Endothelial cell (in vitro differentiated cells): Measurements from ENCODE around the gene TOP3B. TPM values are rescaled to one million over a fixed set of nuclear protein-coding genes. Genes with fewer than 3 reads are reported as not detected.
A peak's percentile ranks its signal among the peaks of the same experiment; 100 is the strongest.

ENCODE experiments used
- DNase-seq: peaks from one replicate; pipeline ENCODE4 v3.0.0; 2021; ENCODE audit warnings: low spot score
- H3K27ac Mint-ChIP-seq: one replicate; pipeline ENCODE4 v1.8.0; 2021; ENCODE audit warnings: mixed read lengths, inconsistent platforms; ENCODE audit not compliant: unreplicated experiment
- H3K27me3 Mint-ChIP-seq: one replicate; pipeline ENCODE4 v1.8.0; 2021; ENCODE audit warnings: mild to moderate bottlenecking, moderate library complexity, mixed read lengths, inconsistent platforms; ENCODE audit not compliant: unreplicated experiment
- H3K36me3 Mint-ChIP-seq: one replicate; pipeline ENCODE4 v1.8.0; 2021; ENCODE audit warnings: mild to moderate bottlenecking, low read depth, mixed read lengths, inconsistent platforms; ENCODE audit not compliant: unreplicated experiment
- H3K4me1 Mint-ChIP-seq: one replicate; pipeline ENCODE4 v1.8.0; 2021; ENCODE audit warnings: mild to moderate bottlenecking, mixed read lengths, inconsistent platforms; ENCODE audit not compliant: unreplicated experiment
- H3K4me3 Mint-ChIP-seq: one replicate; pipeline ENCODE4 v1.8.0; 2021; ENCODE audit warnings: mild to moderate bottlenecking, mixed read lengths, inconsistent platforms; ENCODE audit not compliant: unreplicated experiment
- H3K9me3 Mint-ChIP-seq: one replicate; pipeline ENCODE4 v1.8.0; 2021; ENCODE audit warnings: mixed read lengths, inconsistent platforms; ENCODE audit not compliant: unreplicated experiment
- CTCF ChIP-seq: fragments of 200-600 bp; sonication (generic); IDR thresholded peaks from one replicate; pipeline ENCODE4 v1.5.0; 2021; ENCODE audit warnings: antibody characterized with exemption; ENCODE audit not compliant: unreplicated experiment
- total RNA-seq: library from RNA; stranded (reverse); fragmentation: NEBNext Ultra II Directional; extraction: Animal tissue kit (Norgen Biotek cat#: 25700); gene quantifications from one replicate; pipeline ENCODE4 v1.2.1, GENCODE V29; 2021; ENCODE audit not compliant: unreplicated experiment

TOP3B gene
- total RNA-seq, 1 donor from 2014 or later: 55.6 TPM

- H3K27ac Mint-ChIP-seq: no peak overlapping the region
- H3K4me1 Mint-ChIP-seq: no peaks in the 10 kb centered on the region
- no peak overlapping the region for H3K4me3 Mint-ChIP-seq
- no peak for DNase-seq
- TF ChIP-seq CTCF: no peak
- H3K36me3 Mint-ChIP-seq: peaks cover 25% of the 10 kb centered on the region
- H3K27me3 Mint-ChIP-seq: peaks cover 13% of the 10 kb centered on the region
- H3K9me3 Mint-ChIP-seq: no peaks in the 10 kb centered on the region
Observed at GRCh38 chr22:21961127-21961867, 21.3 kb downstream of the TOP3B start.

GRCh38 chr22:21960200-21961126 is 22.1 kb downstream of the TOP3B start:
- no peak for TF ChIP-seq CTCF
- no peak overlapping the region for H3K4me3 Mint-ChIP-seq
- peaks cover 14% of the 10 kb centered on the region for H3K27me3 Mint-ChIP-seq
- peak overlapping the region; percentile 9 for H3K27ac Mint-ChIP-seq
- DNase-seq: no peak
- peaks cover 22% of the 10 kb centered on the region for H3K36me3 Mint-ChIP-seq
- no peaks in the 10 kb centered on the region for H3K9me3 Mint-ChIP-seq
- H3K4me1 Mint-ChIP-seq: no peaks in the 10 kb centered on the region

DNA sequence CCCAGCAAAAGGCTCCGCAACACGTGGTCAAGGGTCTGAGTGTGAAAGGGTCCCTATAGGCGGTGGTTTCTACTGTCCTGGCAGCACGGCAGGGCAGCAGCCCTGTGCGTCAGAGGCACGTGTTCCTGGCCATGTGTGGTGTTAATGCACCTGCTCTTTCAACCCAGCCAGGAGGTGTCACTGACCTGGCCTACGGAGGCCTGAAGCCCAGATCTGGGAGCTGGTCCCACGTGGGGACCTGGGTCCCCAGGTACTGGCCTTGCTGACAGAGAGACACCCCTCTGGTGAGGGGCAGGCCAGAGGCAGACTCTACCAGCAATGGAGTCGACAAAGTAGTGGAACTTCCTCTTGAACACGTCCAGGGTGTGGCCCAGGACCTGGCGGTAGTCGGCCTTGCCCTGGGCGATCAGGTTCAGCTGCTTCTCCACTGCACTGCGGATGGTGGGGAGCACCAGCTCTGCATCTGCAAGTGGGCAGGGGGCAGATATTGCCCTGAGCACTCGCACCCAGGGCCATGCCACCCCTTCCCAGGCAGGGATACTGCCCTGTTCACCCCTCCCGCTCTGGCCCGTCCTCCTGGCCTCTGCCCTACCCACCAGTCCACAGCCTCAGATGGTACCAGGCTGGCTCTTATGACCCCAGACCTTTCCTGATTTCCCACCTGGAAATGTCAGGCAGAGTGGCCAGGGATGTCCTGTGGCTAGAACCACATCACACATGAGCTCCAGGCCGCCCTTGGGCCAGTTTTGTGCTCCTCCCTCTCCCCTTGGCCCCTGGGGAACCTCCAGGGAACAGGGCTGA is 23.1 kb downstream of the TOP3B start:
- DNase-seq: no peak
- Mint-ChIP-seq H3K27me3 (peaks cover 14% of the 10 kb centered on the region), H3K36me3 (peaks cover 16% of the 10 kb centered on the region), H3K9me3 (no peaks in the 10 kb centered on the region), H3K4me3 (no peak overlapping the region), H3K4me1 (no peaks in the 10 kb centered on the region), H3K27ac (no peak overlapping the region)
- no peak for TF ChIP-seq CTCF

- no peaks in the 10 kb centered on the region for H3K9me3 Mint-ChIP-seq
- no peak overlapping the region for H3K4me3 Mint-ChIP-seq
- H3K4me1 Mint-ChIP-seq: no peaks in the 10 kb centered on the region
- peak overlapping the region; percentile 41 for H3K27ac Mint-ChIP-seq
- H3K36me3 Mint-ChIP-seq: peaks cover 14% of the 10 kb centered on the region
- peaks cover 16% of the 10 kb centered on the region for H3K27me3 Mint-ChIP-seq
- no peak for TF ChIP-seq CTCF
- no peak for DNase-seq
Observed at GRCh38 chr22:21958360-21959273, 24.0 kb downstream of the TOP3B start.
